GM12878 (cell line): ENCODE results near the gene SPSB2. TPM values are rescaled to one million over a fixed set of nuclear protein-coding genes. Genes with fewer than 3 reads are reported as not detected.

Source experiments
- GABPA ChIP-seq: IDR thresholded peaks from 2 replicates; pipeline ENCODE4 v1.6.1; 2014; ENCODE audit warnings: antibody characterized with exemption, low read depth, mild to moderate bottlenecking, inconsistent platforms
- KAT2A ChIP-seq: conservative IDR thresholded peaks from 2 replicates; pipeline ENCODE4 v1.6.1; 2011; ENCODE audit warnings: low read depth, low read length; ENCODE audit not compliant: control insufficient read depth
- MXI1 ChIP-seq: fragments of 150-350 bp; IDR thresholded peaks from 2 replicates; pipeline ENCODE4 v1.6.1; 2011; ENCODE audit warnings: low read depth, mild to moderate bottlenecking, inconsistent platforms, low read length, improper control_type of control experiment
- MYC ChIP-seq: IDR thresholded peaks from 2 replicates; pipeline ENCODE4 v1.6.1; 2011; ENCODE audit warnings: mild to moderate bottlenecking, low read length, moderate library complexity, inconsistent platforms; ENCODE audit not compliant: insufficient read depth, insufficient replicate concordance, insufficient read length, severe bottlenecking
- NR2F1 ChIP-seq: fragments of 450-650 bp; conservative IDR thresholded peaks from 2 replicates; pipeline ENCODE4 v1.6.1; 2017; ENCODE audit warnings: mild to moderate bottlenecking
- POLR2AphosphoS2 ChIP-seq: IDR thresholded peaks from 2 replicates; pipeline ENCODE4 v1.6.1; 2011; ENCODE audit warnings: low read depth, mild to moderate bottlenecking, low read length, improper control_type of control experiment, moderate library complexity
- POLR2AphosphoS5 ChIP-seq: IDR thresholded peaks from 2 replicates; pipeline ENCODE4 v1.6.1; 2011; ENCODE audit warnings: mild to moderate bottlenecking, low read length, inconsistent platforms
- RAD51 ChIP-seq: fragments of 450-650 bp; IDR thresholded peaks from 2 replicates; pipeline ENCODE4 v1.6.1; 2016; ENCODE audit warnings: moderate library complexity, mild to moderate bottlenecking, inconsistent platforms
- SIX5 ChIP-seq: IDR thresholded peaks from 2 replicates; pipeline ENCODE4 v1.6.1; 2011; ENCODE audit warnings: mild to moderate bottlenecking, low read depth, low read length, moderate library complexity; ENCODE audit not compliant: severe bottlenecking
- SMAD5 ChIP-seq: IDR thresholded peaks from 2 replicates; pipeline ENCODE4 v1.6.1; 2016; ENCODE audit warnings: antibody characterized with exemption, low read depth
- SP1 ChIP-seq: IDR thresholded peaks from one replicate; pipeline ENCODE4 v1.6.1; 2011; ENCODE audit warnings: low read depth, low read length
- SREBF1 ChIP-seq: IDR thresholded peaks from 2 replicates; pipeline ENCODE4 v1.6.1; 2012; ENCODE audit warnings: mild to moderate bottlenecking, low read length
- STAT1 ChIP-seq: fragments of 450-650 bp; conservative IDR thresholded peaks from 2 replicates; pipeline ENCODE4 v1.6.1; 2014; ENCODE audit warnings: antibody characterized with exemption, mild to moderate bottlenecking
- STAT3 ChIP-seq: IDR thresholded peaks from 2 replicates; pipeline ENCODE4 v1.6.1; 2011; ENCODE audit warnings: low read depth, low read length, improper control_type of control experiment
- SUZ12 ChIP-seq: fragments of 200-600 bp; sonication (generic); IDR thresholded peaks from one replicate; pipeline ENCODE4 v1.6.1; 2018; ENCODE audit warnings: antibody characterized with exemption, mild to moderate bottlenecking; ENCODE audit not compliant: unreplicated experiment
- ZNF274 ChIP-seq: IDR thresholded peaks from one replicate; pipeline ENCODE4 v1.8.0; 2011; ENCODE audit not compliant: insufficient read length, insufficient read depth
- ZSCAN29 ChIP-seq: fragments of 450-650 bp; IDR thresholded peaks from 2 replicates; pipeline ENCODE4 v1.6.1; 2017; ENCODE audit warnings: mild to moderate bottlenecking, moderate library complexity
- polyA plus RNA-seq, 11 experiments: library from polyadenylated mRNA; depleted of rRNA in 4 of 11; unstranded in 6 of 11; stranded (reverse) in 5 of 11; fragments of >200 nt; fragmentation: Nextera tagmentation in 4 of 11; fragmentation: Illumina TruSeq in 1 of 11; extraction: Ambion mirVana in 4 of 11; extraction: Trizol in 1 of 11; gene quantifications; 1 replicate in 1 of 11; 2 replicates in 10 of 11; pipeline versions ENCODE4 v1.2.1 to v1.2.3, GENCODE V29; 2011 to 2016; ENCODE audit warnings: inconsistent platforms in 2 of 11, missing spikeins in 2 of 11, low read depth in 1 of 11
- total RNA-seq, 4 experiments: library from RNA; depleted of rRNA in 3 of 4; stranded (reverse); fragments of >200 nt in 3 of 4; fragmentation: Illumina TruSeq in 1 of 4; extraction: Trizol in 1 of 4; gene quantifications; 2 replicates each; pipeline versions ENCODE4 v1.2.1 to v1.2.3, GENCODE V29; 2013 to 2021
- TF ChIP-seq, protein P1 (sequence below): IDR thresholded peaks from 2 replicates; pipeline ENCODE4 v1.6.1; 2012; ENCODE audit warnings: improper control_type of control experiment, low read depth, low read length; ENCODE audit not compliant: insufficient replicate concordance
- TF ChIP-seq, protein P2 (sequence below): fragments of 450-650 bp; IDR thresholded peaks from 2 replicates; pipeline ENCODE4 v1.6.1; 2016; ENCODE audit warnings: mild to moderate bottlenecking, moderate library complexity, borderline replicate concordance
- TF ChIP-seq, protein P3 (sequence below): IDR thresholded peaks from 2 replicates; pipeline ENCODE4 v1.6.1; 2012; ENCODE audit warnings: low read depth, low read length, improper control_type of control experiment

SPSB2 gene
- total and polyA plus RNA-seq, 10 of the 15 experiments (the other 5 are each of a cell fraction or from before 2014, with no cell fraction given) = 0.08 to 5.6 (median 2.7) TPM

DNA sequence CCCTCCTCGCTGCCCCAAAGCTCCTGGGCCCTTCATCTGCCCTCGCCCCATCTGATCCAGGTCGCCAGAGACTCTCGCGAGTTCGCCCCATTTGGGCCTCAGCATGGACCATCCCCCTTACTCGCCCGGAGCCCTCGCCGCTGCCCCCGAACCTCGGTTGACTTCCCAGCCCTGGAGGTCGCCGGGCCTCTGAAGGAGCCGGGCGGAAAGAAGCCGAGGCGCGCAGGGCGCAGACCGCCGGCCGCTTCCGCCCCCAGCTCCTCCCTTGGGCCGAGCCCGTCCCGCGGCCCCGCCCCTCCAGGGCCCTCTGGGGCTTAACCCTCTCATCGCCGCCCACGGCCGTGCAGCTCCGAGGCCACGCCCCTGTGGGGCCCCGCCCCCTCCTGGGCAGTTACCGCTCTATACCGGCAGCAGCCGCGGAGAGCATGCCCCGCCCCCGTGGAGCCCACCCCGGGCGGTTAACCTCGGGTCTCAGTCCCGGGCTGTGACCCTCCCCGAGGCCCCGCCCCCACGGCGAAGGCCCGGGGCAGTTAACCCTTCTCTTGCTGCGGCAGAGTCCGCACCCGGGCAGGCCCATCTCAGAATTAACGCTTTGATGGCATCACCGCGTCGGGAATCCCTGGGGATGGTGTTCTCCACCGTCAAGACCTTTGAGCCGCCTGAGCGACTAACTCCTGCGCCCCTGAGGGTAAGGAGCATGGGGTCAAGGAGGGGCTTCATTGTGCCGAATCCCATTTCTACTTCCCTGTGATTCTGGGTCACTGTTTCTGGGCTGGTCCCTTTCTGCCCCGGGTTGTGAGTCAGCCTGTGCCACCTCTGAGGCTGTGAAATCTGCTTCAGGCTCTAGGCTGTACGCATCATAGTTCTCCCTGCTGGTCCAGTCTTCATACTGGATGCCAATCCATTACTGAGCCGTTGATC is at the start of gene SPSB2 (continued):
- TF ChIP-seq, protein P1, sequence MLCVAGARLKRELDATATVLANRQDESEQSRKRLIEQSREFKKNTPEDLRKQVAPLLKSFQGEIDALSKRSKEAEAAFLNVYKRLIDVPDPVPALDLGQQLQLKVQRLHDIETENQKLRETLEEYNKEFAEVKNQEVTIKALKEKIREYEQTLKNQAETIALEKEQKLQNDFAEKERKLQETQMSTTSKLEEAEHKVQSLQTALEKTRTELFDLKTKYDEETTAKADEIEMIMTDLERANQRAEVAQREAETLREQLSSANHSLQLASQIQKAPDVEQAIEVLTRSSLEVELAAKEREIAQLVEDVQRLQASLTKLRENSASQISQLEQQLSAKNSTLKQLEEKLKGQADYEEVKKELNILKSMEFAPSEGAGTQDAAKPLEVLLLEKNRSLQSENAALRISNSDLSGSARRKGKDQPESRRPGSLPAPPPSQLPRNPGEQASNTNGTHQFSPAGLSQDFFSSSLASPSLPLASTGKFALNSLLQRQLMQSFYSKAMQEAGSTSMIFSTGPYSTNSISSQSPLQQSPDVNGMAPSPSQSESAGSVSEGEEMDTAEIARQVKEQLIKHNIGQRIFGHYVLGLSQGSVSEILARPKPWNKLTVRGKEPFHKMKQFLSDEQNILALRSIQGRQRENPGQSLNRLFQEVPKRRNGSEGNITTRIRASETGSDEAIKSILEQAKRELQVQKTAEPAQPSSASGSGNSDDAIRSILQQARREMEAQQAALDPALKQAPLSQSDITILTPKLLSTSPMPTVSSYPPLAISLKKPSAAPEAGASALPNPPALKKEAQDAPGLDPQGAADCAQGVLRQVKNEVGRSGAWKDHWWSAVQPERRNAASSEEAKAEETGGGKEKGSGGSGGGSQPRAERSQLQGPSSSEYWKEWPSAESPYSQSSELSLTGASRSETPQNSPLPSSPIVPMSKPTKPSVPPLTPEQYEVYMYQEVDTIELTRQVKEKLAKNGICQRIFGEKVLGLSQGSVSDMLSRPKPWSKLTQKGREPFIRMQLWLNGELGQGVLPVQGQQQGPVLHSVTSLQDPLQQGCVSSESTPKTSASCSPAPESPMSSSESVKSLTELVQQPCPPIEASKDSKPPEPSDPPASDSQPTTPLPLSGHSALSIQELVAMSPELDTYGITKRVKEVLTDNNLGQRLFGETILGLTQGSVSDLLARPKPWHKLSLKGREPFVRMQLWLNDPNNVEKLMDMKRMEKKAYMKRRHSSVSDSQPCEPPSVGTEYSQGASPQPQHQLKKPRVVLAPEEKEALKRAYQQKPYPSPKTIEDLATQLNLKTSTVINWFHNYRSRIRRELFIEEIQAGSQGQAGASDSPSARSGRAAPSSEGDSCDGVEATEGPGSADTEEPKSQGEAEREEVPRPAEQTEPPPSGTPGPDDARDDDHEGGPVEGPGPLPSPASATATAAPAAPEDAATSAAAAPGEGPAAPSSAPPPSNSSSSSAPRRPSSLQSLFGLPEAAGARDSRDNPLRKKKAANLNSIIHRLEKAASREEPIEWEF = no peak
- TF ChIP-seq, protein P2, sequence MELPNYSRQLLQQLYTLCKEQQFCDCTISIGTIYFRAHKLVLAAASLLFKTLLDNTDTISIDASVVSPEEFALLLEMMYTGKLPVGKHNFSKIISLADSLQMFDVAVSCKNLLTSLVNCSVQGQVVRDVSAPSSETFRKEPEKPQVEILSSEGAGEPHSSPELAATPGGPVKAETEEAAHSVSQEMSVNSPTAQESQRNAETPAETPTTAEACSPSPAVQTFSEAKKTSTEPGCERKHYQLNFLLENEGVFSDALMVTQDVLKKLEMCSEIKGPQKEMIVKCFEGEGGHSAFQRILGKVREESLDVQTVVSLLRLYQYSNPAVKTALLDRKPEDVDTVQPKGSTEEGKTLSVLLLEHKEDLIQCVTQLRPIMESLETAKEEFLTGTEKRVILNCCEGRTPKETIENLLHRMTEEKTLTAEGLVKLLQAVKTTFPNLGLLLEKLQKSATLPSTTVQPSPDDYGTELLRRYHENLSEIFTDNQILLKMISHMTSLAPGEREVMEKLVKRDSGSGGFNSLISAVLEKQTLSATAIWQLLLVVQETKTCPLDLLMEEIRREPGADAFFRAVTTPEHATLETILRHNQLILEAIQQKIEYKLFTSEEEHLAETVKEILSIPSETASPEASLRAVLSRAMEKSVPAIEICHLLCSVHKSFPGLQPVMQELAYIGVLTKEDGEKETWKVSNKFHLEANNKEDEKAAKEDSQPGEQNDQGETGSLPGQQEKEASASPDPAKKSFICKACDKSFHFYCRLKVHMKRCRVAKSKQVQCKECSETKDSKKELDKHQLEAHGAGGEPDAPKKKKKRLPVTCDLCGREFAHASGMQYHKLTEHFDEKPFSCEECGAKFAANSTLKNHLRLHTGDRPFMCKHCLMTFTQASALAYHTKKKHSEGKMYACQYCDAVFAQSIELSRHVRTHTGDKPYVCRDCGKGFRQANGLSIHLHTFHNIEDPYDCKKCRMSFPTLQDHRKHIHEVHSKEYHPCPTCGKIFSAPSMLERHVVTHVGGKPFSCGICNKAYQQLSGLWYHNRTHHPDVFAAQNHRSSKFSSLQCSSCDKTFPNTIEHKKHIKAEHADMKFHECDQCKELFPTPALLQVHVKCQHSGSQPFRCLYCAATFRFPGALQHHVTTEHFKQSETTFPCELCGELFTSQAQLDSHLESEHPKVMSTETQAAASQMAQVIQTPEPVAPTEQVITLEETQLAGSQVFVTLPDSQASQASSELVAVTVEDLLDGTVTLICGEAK = peak; percentile 75
- no peak for TF ChIP-seq SREBF1
- no peak for TF ChIP-seq SUZ12
- TF ChIP-seq NR2F1 = peak; percentile 20; the same call in 1 of the 2 replicates
- no peak for TF ChIP-seq SIX5
- no peak; the same call in 1 of the 2 replicates for TF ChIP-seq GABPA
- TF ChIP-seq KAT2A = no peak
- TF ChIP-seq MXI1 = peak; percentile 55; the same call in 1 of the 2 replicates
- no peak for TF ChIP-seq SMAD5
- TF ChIP-seq MYC = no peak
- peak; percentile 66 for TF ChIP-seq POLR2AphosphoS5
- TF ChIP-seq POLR2AphosphoS2 = no peak
- TF ChIP-seq, protein P3, sequence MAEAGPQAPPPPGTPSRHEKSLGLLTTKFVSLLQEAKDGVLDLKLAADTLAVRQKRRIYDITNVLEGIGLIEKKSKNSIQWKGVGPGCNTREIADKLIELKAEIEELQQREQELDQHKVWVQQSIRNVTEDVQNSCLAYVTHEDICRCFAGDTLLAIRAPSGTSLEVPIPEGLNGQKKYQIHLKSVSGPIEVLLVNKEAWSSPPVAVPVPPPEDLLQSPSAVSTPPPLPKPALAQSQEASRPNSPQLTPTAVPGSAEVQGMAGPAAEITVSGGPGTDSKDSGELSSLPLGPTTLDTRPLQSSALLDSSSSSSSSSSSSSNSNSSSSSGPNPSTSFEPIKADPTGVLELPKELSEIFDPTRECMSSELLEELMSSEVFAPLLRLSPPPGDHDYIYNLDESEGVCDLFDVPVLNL = no peak
- TF ChIP-seq STAT3 = no peak
- peak; percentile 79 for TF ChIP-seq SP1
- no peak for TF ChIP-seq ZNF274
- no peak for TF ChIP-seq STAT1
- TF ChIP-seq ZSCAN29 = no peak
- no peak for TF ChIP-seq RAD51
